OCI-LY1 (cell line): ENCODE data around the gene GLMN.

Experiments used
- CTCF ChIP-seq: fragments of 200-600 bp; sonication (generic), shearing (Covaris generic); IDR thresholded peaks from 2 replicates; pipeline ENCODE4 v1.5.1; 2017; ENCODE audit warnings: mild to moderate bottlenecking, antibody characterized with exemption, low read length, moderate library complexity, mixed read lengths
- EZH2 ChIP-seq: fragments of 200-600 bp; sonication (generic), shearing (Covaris generic); IDR thresholded peaks from 2 replicates; pipeline ENCODE4 v1.8.0; 2017; ENCODE audit warnings: borderline replicate concordance, mixed run types, mild to moderate bottlenecking, antibody characterized with exemption, low read length, moderate library complexity, mixed read lengths

DNA sequence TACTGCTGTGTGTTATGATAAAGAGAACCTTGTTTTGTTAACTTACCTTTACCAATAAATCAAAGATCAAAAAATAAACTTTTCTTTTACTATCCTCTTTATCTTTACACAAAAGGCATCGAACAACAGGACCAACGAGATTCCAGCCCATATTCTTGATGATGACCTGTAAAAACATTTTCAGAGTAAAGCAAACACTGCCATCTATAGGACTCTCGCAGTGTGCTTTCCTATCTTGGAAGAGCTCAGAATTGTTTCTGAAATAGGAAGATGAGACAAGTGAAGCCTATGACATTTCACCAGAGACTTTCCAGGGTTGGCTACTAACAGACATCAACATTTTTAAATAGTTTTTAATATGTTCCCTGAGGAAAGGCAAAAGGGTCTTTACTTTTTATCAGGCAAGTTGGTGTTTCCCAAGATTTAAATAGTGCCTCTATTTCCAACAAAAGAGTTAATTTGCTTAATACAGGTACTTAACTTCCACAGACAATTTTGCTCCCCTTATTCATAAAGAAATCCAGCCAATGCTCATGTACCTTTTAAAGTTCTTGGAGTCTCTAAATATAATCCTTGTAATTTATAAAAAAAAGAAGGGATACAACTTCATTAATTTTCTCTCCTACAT is 7.3 kb downstream of the GLMN start:
- TF ChIP-seq EZH2: no peak
- TF ChIP-seq CTCF: peak; percentile 74
